Suprapubic skin (tissue), 4 donors: Measurements from ENCODE around the gene PHLDB2.

ENCODE experiments used
- CTCF ChIP-seq, 2 donors: fragments of 200-600 bp in 1 of 2; fragments of 450-650 bp in 1 of 2; sonication (generic) in 1 of 2; IDR thresholded peaks; one replicate each; pipeline ENCODE4 v1.5.1; 2016 to 2019; ENCODE audit warnings: antibody characterized with exemption in 2 of 2, mild to moderate bottlenecking in 1 of 2, moderate library complexity in 1 of 2
- POLR2A ChIP-seq, 2 donors: fragments of 450-650 bp; IDR thresholded peaks; one replicate each; pipeline ENCODE4 v1.6.1; 2017; ENCODE audit warnings: antibody characterized with exemption in 2 of 2, mild to moderate bottlenecking in 2 of 2, moderate library complexity in 2 of 2
- POLR2AphosphoS5 ChIP-seq, 3 donors: sonication (generic); formaldehyde crosslinking; IDR thresholded peaks; one replicate each; pipeline ENCODE4 v1.6.1; 2017; ENCODE audit warnings: antibody characterized with exemption in 3 of 3

- TF ChIP-seq CTCF (IDR thresholded peaks at IDR 0.05) (no peak), POLR2A (IDR thresholded peaks at IDR 0.05) (no peak), POLR2AphosphoS5 (IDR thresholded peaks at IDR 0.05) (no peak)
These were observed 159.6 kb downstream of the PHLDB2 start for GRCh38 chr3:112018712-112019111.
